Gastrocnemius medialis (tissue), 4 donors: ENCODE measurements around the gene DUSP22. TPM values are rescaled to one million over a fixed set of nuclear protein-coding genes. Genes with fewer than 3 reads are reported as not detected.

ENCODE experiments used
- ATAC-seq, 2 donors: fragments of 150-250 bp; one replicate each; pipeline ENCODE4 v1.9.1; 2016
- DNase-seq, 2 donors: peaks; one replicate each; pipeline ENCODE4 v3.0.0-alpha.2; 2019
- H3K27ac ChIP-seq, 4 donors: fragments of 200-600 bp; sonication (generic); 1 replicate in 1 of 4; 2 replicates in 3 of 4; pipeline ENCODE4 v1.5.1; 2016 to 2018; ENCODE audit warnings: mild to moderate bottlenecking in 2 of 4, moderate library complexity in 1 of 4
- H3K27me3 ChIP-seq, 3 donors: fragments of 200-600 bp; sonication (generic) in 2 of 3; 1 replicate in 1 of 3; 2 replicates in 2 of 3; pipeline versions ENCODE4 v1.5.1 to v1.6.0; 2016 to 2019; ENCODE audit warnings: mild to moderate bottlenecking in 1 of 3, moderate library complexity in 1 of 3
- H3K36me3 ChIP-seq, 2 donors: fragments of 200-600 bp; sonication (generic) in 1 of 2; one replicate each; pipeline ENCODE4 v1.5.1; 2017 to 2018
- H3K4me1 ChIP-seq, 2 donors: fragments of 200-600 bp; sonication (generic) in 1 of 2; one replicate each; pipeline ENCODE4 v1.5.1; 2016 to 2017; ENCODE audit warnings: mild to moderate bottlenecking in 2 of 2
- H3K4me3 ChIP-seq, 4 donors: fragments of 200-600 bp; sonication (generic) in 3 of 4; 1 replicate in 1 of 4; 2 replicates in 3 of 4; pipeline ENCODE4 v1.5.1; 2016 to 2019; ENCODE audit warnings: mild to moderate bottlenecking in 2 of 4
- H3K9me3 ChIP-seq, 3 donors: fragments of 200-600 bp; sonication (generic) in 2 of 3; 1 replicate in 1 of 3; 2 replicates in 2 of 3; pipeline ENCODE4 v1.5.1; 2016 to 2019
- POLR2A ChIP-seq, 2 donors: fragments of 450-650 bp; IDR thresholded peaks; one replicate each; pipeline ENCODE4 v1.6.1; 2017; ENCODE audit warnings: antibody characterized with exemption in 2 of 2, mild to moderate bottlenecking in 2 of 2, moderate library complexity in 2 of 2
- in situ Hi-C, 4 donors: fragments of 200-750 bp; cut with MboI; loops; one replicate each; pipeline versions ENCODE4 v1.15.0 to v1.8.0; 2017; ENCODE audit warnings: low sequenced_read_pairs in 4 of 4
- intact Hi-C: fragments of 100-400 bp; cut with DNase I; formaldehyde crosslinking; loops from one replicate; pipeline ENCODE4 v1.15.1; 2023; ENCODE audit warnings: low total_unique reads
- total RNA-seq, 4 donors: library from RNA; depleted of rRNA; stranded (reverse); fragments of >200 nt; gene quantifications; one replicate each; pipeline versions ENCODE4 v1.1.0 to v1.2.3, GENCODE V29; 2016
- TF ChIP-seq, protein P1 (sequence below), 5 experiments: fragments of 450-650 bp in 3 of 5; fragments of 200-600 bp in 2 of 5; sonication (generic) in 2 of 5; IDR thresholded peaks in 4 of 5; conservative IDR thresholded peaks in 1 of 5; 1 replicate in 4 of 5; 2 replicates in 1 of 5; pipeline ENCODE4 v1.5.1; 2016 to 2019; ENCODE audit warnings: antibody characterized with exemption in 5 of 5, mild to moderate bottlenecking in 3 of 5, moderate library complexity in 3 of 5

Gene DUSP22
- total RNA-seq, 4 donors from 2014 or later, result 53.4 to 70.7 (median 61.3) TPM

DNA sequence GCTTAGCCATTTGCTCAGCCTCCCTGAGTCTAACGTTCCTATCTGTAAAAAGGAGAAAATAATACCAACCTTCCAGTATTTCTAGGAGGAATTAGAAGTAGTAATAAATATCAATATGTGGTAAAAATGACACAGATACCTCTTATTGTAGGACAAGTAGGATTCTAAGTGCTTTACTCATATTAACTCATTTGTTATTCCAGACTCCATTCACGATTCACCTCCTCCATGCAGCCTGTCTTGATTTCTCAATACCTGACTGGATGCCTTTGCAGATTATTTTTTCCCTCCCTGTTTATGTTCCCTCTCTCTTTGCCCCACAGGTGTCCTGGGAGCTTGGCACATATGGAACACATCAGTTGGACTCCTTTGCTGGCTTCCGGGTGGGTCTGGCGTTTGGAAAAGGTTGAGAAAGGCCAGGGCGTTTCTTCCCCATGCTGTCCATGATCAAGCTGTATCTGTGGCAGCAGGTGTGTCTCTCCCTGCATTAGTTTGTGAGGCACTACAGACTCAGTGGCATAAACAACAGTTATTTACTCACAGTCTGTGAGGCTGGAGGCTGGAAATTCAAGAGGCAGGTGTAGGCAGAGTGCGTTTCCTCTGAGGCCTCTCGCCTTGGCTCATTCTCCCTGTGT, 10.7 kb upstream of the DUSP22 start:
- TF ChIP-seq, protein P1, sequence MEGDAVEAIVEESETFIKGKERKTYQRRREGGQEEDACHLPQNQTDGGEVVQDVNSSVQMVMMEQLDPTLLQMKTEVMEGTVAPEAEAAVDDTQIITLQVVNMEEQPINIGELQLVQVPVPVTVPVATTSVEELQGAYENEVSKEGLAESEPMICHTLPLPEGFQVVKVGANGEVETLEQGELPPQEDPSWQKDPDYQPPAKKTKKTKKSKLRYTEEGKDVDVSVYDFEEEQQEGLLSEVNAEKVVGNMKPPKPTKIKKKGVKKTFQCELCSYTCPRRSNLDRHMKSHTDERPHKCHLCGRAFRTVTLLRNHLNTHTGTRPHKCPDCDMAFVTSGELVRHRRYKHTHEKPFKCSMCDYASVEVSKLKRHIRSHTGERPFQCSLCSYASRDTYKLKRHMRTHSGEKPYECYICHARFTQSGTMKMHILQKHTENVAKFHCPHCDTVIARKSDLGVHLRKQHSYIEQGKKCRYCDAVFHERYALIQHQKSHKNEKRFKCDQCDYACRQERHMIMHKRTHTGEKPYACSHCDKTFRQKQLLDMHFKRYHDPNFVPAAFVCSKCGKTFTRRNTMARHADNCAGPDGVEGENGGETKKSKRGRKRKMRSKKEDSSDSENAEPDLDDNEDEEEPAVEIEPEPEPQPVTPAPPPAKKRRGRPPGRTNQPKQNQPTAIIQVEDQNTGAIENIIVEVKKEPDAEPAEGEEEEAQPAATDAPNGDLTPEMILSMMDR (IDR thresholded peaks at IDR 0.05 in 4 of 5, conservative IDR thresholded peaks at IDR 0.05 in 1 of 5), result no peak
- no peak for TF ChIP-seq POLR2A (IDR thresholded peaks at IDR 0.05)
- in situ Hi-C loops (no loop called here), intact Hi-C loops (no loop called here)
- Histone ChIP-seq H3K27ac (no peak overlapping the region), H3K4me1 (no peaks in the 10 kb centered on the region), H3K4me3 (no peak overlapping the region), H3K9me3 (no peaks in the 10 kb centered on the region), H3K27me3 (peaks cover 0 to 16% (median 0%) of the 10 kb centered on the region in 3 donors), H3K36me3 (no peaks in the 10 kb centered on the region)
- no peak for ATAC-seq
- DNase-seq, result no peak

DNA sequence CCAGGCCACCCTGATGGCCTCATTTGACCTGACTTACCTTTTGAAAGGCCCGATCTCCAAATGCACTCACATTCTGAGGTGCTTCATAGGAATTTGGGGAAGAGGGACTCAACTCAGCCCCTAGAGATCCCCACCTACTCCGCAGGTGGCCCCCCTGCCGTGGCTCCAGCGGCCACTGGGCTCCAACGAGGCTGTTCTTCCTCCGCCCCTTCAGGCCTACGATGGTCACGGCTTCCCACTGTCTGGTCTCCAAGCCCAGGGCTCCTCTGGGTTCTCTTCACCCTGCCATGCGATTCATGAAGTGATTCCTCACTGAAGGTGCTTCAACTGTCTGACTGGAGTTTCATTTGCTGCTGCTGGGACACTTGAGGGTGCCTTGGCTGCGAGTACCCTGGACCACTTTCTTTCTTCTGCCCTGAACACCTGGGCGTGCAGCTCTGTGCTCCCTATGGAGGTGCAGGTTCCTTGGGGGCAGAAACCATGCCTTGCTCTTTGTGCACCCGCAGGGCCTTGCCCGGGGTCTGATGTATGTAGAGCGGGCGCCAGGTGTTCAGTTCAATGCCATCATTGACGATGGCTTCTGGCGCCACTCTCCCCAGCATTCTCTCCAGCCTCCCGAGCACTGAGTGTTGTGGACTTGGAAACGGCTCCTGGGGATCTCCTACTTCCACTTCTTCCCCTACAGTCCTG, 10.0 kb upstream of the DUSP22 start:
- Histone ChIP-seq H3K4me1 (no peaks in the 10 kb centered on the region), H3K27ac (no peak overlapping the region), H3K27me3 (peaks cover 0 to 16% (median 0%) of the 10 kb centered on the region in 3 donors), H3K4me3 (no peak overlapping the region), H3K9me3 (no peaks in the 10 kb centered on the region), H3K36me3 (no peaks in the 10 kb centered on the region)
- DNase-seq (no peak), ATAC-seq (no peak)
- in situ Hi-C loops, result no loop called here
- TF ChIP-seq, protein P1 (IDR thresholded peaks at IDR 0.05 in 4 of 5, conservative IDR thresholded peaks at IDR 0.05 in 1 of 5), result no peak
- no peak for TF ChIP-seq POLR2A (IDR thresholded peaks at IDR 0.05)
- intact Hi-C loops, result no loop called here

DNA sequence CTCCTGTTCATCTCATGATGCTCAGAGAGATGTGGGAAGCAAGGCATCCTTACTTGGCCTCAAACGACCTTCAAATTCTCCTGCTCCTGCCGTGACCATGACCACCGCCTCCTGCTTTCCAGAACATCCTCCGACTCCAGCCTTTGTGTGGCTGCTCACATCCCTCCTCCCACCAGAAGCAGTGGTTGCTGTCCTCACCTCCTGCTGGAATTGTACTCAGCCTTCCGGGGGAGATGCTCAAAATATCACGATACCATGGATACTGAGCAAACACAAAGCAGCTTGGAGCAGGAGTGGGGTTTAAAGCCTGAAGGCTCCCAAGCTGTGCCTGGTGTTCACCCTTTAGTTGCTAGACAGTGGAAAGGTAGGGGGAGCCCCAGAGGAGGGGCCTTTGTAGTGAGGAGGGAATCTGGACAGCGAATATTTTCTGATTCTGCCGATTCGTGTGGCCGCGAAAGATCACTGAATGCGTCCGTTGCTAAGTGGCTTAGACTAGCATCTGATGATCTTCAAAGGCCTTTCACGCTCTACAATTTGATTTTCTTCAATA, 9.3 kb upstream of the DUSP22 start:
- in situ Hi-C loops (no loop called here), intact Hi-C loops (no loop called here)
- Histone ChIP-seq H3K9me3 (no peaks in the 10 kb centered on the region), H3K4me3 (no peak overlapping the region), H3K36me3 (no peaks in the 10 kb centered on the region), H3K27me3 (peaks cover 0 to 16% (median 0%) of the 10 kb centered on the region in 3 donors), H3K4me1 (no peaks in the 10 kb centered on the region), H3K27ac (no peak overlapping the region)
- TF ChIP-seq, protein P1 (IDR thresholded peaks at IDR 0.05 in 4 of 5, conservative IDR thresholded peaks at IDR 0.05 in 1 of 5), result no peak
- no peak for TF ChIP-seq POLR2A (IDR thresholded peaks at IDR 0.05)
- ATAC-seq (no peak), DNase-seq (no peak)

DNA sequence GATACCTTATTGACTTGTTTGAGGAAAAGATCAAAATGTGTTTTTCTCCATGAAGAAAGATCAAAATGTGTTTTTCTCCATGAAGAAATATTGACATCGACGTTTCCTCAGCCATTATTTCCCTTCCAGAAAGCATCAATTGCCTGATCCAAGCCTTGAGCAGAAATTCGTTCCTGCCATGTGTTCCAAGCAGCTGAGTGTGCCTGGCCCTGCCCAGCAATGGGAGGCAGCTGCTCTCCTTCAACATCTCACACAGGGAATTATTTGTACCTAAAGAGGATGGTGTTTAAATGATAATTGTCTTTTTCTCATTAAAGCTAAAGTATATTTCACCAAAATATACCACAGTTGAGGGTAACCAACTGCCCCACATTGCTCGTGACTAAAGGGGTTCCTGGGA, 7.8 kb upstream of the DUSP22 start:
- H3K4me3 ChIP-seq, result no peak overlapping the region
- intact Hi-C loops, result no loop called here
- ATAC-seq (no peak), DNase-seq (no peak)
- no peak overlapping the region for H3K27ac ChIP-seq
- no peaks in the 10 kb centered on the region for H3K4me1 ChIP-seq
- H3K9me3 ChIP-seq, result no peaks in the 10 kb centered on the region
- in situ Hi-C loops, result no loop called here
- TF ChIP-seq, protein P1 (IDR thresholded peaks at IDR 0.05 in 4 of 5, conservative IDR thresholded peaks at IDR 0.05 in 1 of 5), result no peak
- TF ChIP-seq POLR2A (IDR thresholded peaks at IDR 0.05), result no peak
- H3K36me3 ChIP-seq, result no peaks in the 10 kb centered on the region
- H3K27me3 ChIP-seq, result peaks cover 0 to 16% (median 0%) of the 10 kb centered on the region in 3 donors
